ENCODE results near the gene PGM5. TPM values are rescaled to one million over a fixed set of nuclear protein-coding genes. Genes with fewer than 3 reads are reported as not detected.

PGM5 gene
- total and polyA plus RNA-seq, 2 of the 8 experiments (the other 6 are each of a cell fraction or from before 2014, with no cell fraction given) = not detected

- TF ChIP-seq CHD2 (IDR thresholded peaks at IDR 0.05; ENCODE audit: low read length) (no peak), RXRA (IDR thresholded peaks at IDR 0.05; ENCODE audit: insufficient read depth, low read depth, low read length) (no peak)
Observed at GRCh38 chr9:68522131-68522530, 165.7 kb downstream of the PGM5 start (continued).
